ENCODE measurements around the gene MAT1A.
"Not testable (repeated sequence)": the region's sequence is repeated elsewhere in the genome, so short reads cannot be mapped to it uniquely, and the experiment has no call there.

The MAT1A gene

DNA sequence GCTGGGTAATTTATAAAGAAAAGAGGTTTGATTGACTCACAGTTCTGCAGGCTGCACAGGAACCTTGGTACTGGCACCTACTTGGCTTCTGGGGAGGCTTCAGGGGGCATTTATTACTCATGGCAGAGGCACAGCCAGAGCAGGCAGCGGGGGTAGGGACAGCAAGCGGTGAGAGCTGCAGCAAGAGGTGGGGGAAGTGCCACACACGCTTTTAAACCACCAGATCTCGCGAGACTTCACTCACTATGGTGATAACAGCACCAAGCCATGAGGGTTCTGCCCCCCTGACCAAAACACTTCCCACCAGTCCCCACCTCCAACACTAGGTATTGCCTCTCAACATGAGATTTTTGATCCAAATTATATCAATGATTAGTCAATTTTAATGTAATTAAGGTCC, 24.1 kb upstream of the MAT1A start:
- TF ChIP-seq CTCF (IDR thresholded peaks at IDR 0.05; ENCODE audit: low read depth, low read length, missing control alignments): no peak
- DNase-seq (ENCODE audit: extremely low read depth, low read depth): no peak
- H3K4me3 ChIP-seq (replicated peaks; ENCODE audit: low read depth, low read length): no peak overlapping the region

GRCh38 chr10:80305989-80306388, 16.5 kb upstream of the MAT1A start:
- not testable (repeated sequence) for DNase-seq (ENCODE audit: extremely low read depth, low read depth)

GRCh38 chr10:80296942-80297341, 7.5 kb upstream of the MAT1A start:
- H3K4me3 ChIP-seq (replicated peaks; ENCODE audit: low read depth, low read length): no peak overlapping the region
- no peak for DNase-seq (ENCODE audit: extremely low read depth, low read depth)
- TF ChIP-seq CTCF (IDR thresholded peaks at IDR 0.05; ENCODE audit: low read depth, low read length, missing control alignments): no peak

More at GRCh38 chr10:80305989-80306388, 16.5 kb upstream of the MAT1A start:
- not testable (repeated sequence) for H3K4me3 ChIP-seq (replicated peaks; ENCODE audit: low read depth, low read length)

- TF ChIP-seq CTCF (IDR thresholded peaks at IDR 0.05; ENCODE audit: low read depth, low read length, missing control alignments): no peak
- no peak overlapping the region for H3K4me3 ChIP-seq (replicated peaks; ENCODE audit: low read depth, low read length)
- no peak for DNase-seq (ENCODE audit: extremely low read depth, low read depth)
Measured at GRCh38 chr10:80292607-80293239, 3.3 kb upstream of the MAT1A start.

DNA sequence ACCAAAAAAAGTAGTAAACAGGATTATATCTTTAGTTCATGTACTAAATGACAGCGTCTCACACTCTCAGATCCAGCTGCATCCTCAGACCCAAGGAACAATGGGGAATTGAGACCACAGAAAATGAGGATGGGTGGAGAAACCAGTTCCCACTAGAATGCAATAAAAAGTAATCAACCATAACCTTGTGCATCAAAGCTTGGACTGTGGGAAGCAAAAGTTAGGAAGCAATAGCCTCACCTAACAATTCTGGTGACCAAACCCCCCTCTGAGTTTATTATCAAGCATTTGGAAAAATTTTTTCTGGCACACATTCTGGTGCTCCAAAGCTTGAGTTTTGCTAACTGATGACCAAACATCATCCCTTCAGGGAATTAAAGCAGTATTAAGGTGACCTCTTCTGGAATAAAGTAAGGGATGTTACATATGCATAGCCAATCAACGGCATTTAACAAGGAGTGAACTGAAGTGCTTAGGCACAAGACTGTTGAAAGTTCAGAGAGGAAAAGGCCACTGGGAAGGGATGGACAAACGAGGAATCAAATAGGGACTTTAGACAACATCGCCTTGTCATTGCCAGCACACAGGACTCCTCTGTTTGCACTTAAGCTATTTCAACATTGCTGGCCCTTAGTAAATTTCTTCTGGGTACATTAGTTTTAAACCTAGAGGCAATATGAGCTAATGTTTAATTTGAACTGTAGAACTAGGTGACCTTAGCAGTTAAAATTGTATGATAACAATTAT, 1.2 kb upstream of the MAT1A start:
- H3K4me3 ChIP-seq (replicated peaks; ENCODE audit: low read depth, low read length): no peak overlapping the region
- no peak for DNase-seq (ENCODE audit: extremely low read depth, low read depth)
- TF ChIP-seq CTCF (IDR thresholded peaks at IDR 0.05; ENCODE audit: low read depth, low read length, missing control alignments): no peak

GRCh38 chr10:80288849-80289248, 609 bp downstream of the MAT1A start:
- DNase-seq (ENCODE audit: extremely low read depth, low read depth): no peak
- H3K4me3 ChIP-seq (replicated peaks; ENCODE audit: low read depth, low read length): no peak overlapping the region
- TF ChIP-seq CTCF (IDR thresholded peaks at IDR 0.05; ENCODE audit: low read depth, low read length, missing control alignments): no peak

- DNase-seq (ENCODE audit: extremely low read depth, low read depth): no peak
Measured at GRCh38 chr10:80284522-80284921, 4.9 kb downstream of the MAT1A start.

More at GRCh38 chr10:80284522-80284921, 4.9 kb downstream of the MAT1A start:
- no peak for TF ChIP-seq CTCF (IDR thresholded peaks at IDR 0.05; ENCODE audit: low read depth, low read length, missing control alignments)
- no peak overlapping the region for H3K4me3 ChIP-seq (replicated peaks; ENCODE audit: low read depth, low read length)

All from HFF-Myc (cell line).